GM12878 (cell line): ENCODE results near the gene ENTREP3. TPM values are rescaled to one million over a fixed set of nuclear protein-coding genes. Genes with fewer than 3 reads are reported as not detected.

Experiments
- ATAC-seq: fragments of 200-7000 bp; cut with Tn5 transposase; 3 replicates; pipeline ENCODE4 v1.9.1; 2020; ENCODE audit warnings: mild to moderate bottlenecking, moderate library complexity
- BruUV-seq: library from RNA; stranded (reverse); fragments of 400-500 nt; replicated peaks from 2 replicates; lab custom pipeline; 2021; lab: Mats Ljungman, UMichigan
- CTCF ChIA-PET: fragments of 300-600 bp; sonication (Branson Sonifier 250); formaldehyde crosslinking; extraction: SDS; loops from one replicate; lab custom pipeline; 2021; ENCODE audit warnings: inconsistent platforms; lab: Yijun Ruan, JAX
- POLR2A ChIA-PET: fragments of 350-600 bp; formaldehyde crosslinking; extraction: SDS; loops from one replicate; lab custom pipeline; 2021; ENCODE audit warnings: inconsistent platforms; lab: Charles Lee
- RAD21 ChIA-PET: fragments of 300-600 bp; sonication (Branson Sonifier 250); formaldehyde crosslinking; loops from one replicate; lab custom pipeline; 2023; ENCODE audit warnings: antibody characterized with exemption; ENCODE audit not compliant: unreplicated experiment; lab: Charles Lee
- SMC1A ChIA-PET: fragments of 300-600 bp; sonication (Branson Sonifier 250); formaldehyde crosslinking; loops from one replicate; lab custom pipeline; 2023; ENCODE audit not compliant: unreplicated experiment, uncharacterized antibody; lab: Charles Lee
- DNase-seq: peaks from one replicate; pipeline ENCODE4 v3.0.0-alpha.2; 2011; ENCODE audit warnings: low read depth, low spot score
- FAIRE-seq: peaks from 3 replicates; lab custom pipeline; 2011; peaks lifted over from hg19 to GRCh38; lab: Jason Lieb, UNC
- H2AFZ ChIP-seq: 2 replicates; pipeline ENCODE4 v1.6.0; 2011; ENCODE audit warnings: low read depth, low read length, control low read depth; ENCODE audit not compliant: control insufficient read depth
- H3K27ac ChIP-seq: 2 replicates; pipeline ENCODE4 v1.5.1; 2011; ENCODE audit warnings: control low read depth; ENCODE audit not compliant: control insufficient read depth, insufficient read depth
- H3K27me3 ChIP-seq, 2 experiments: replicated peaks in 1 of 2; 2 replicates each; pipeline versions ENCODE4 v1.6.0 to v1.6.1; 2011; ENCODE audit warnings: low read length in 1 of 2; ENCODE audit not compliant: control insufficient read depth in 2 of 2, insufficient read depth in 2 of 2
- H3K36me3 ChIP-seq, 2 experiments: 2 replicates each; pipeline ENCODE4 v1.5.1; 2011; ENCODE audit warnings: low read length in 1 of 2; ENCODE audit not compliant: control insufficient read depth in 2 of 2, insufficient read depth in 2 of 2
- H3K4me1 ChIP-seq: 2 replicates; pipeline ENCODE4 v1.6.1; 2011; ENCODE audit warnings: mild to moderate bottlenecking, low read length, moderate library complexity, mixed read lengths; ENCODE audit not compliant: control insufficient read depth, insufficient read depth
- H3K4me2 ChIP-seq: 2 replicates; pipeline ENCODE4 v1.6.0; 2011; ENCODE audit warnings: control low read depth; ENCODE audit not compliant: control insufficient read depth, insufficient read depth
- H3K4me3 ChIP-seq: fragments of 200-600 bp; sonication (generic); 2 replicates; pipeline ENCODE4 v1.5.1; 2016
- H3K79me2 ChIP-seq: 2 replicates; pipeline ENCODE4 v1.6.0; 2011; ENCODE audit warnings: low read length; ENCODE audit not compliant: control insufficient read depth, insufficient read depth
- H3K9ac ChIP-seq: 2 replicates; pipeline ENCODE4 v1.8.0; 2011; ENCODE audit warnings: low read length, control low read depth, mixed read lengths; ENCODE audit not compliant: control insufficient read depth, insufficient read depth
- H3K9me3 ChIP-seq: replicated peaks from 3 replicates; pipeline ENCODE4 v1.5.1; 2011; ENCODE audit warnings: mild to moderate bottlenecking, low read length; ENCODE audit not compliant: control insufficient read depth, insufficient read depth
- H4K20me1 ChIP-seq: 2 replicates; pipeline ENCODE4 v1.6.0; 2011; ENCODE audit not compliant: control insufficient read depth, insufficient read depth
- ATF2 ChIP-seq: IDR thresholded peaks from 2 replicates; pipeline ENCODE4 v1.6.1; 2012; ENCODE audit warnings: low read length, inconsistent platforms
- HCFC1 ChIP-seq: fragments of 150-350 bp; IDR thresholded peaks from 2 replicates; pipeline ENCODE4 v1.6.1; 2014; ENCODE audit warnings: low read length
- NFYA ChIP-seq: IDR thresholded peaks from 2 replicates; pipeline ENCODE4 v1.6.1; 2011; ENCODE audit warnings: low read depth, mild to moderate bottlenecking, low read length, improper control_type of control experiment, borderline replicate concordance
- PAX8 ChIP-seq: fragments of 450-650 bp; IDR thresholded peaks from 2 replicates; pipeline ENCODE4 v1.6.1; 2017; ENCODE audit warnings: mild to moderate bottlenecking, moderate library complexity
- USF2 ChIP-seq: IDR thresholded peaks from 2 replicates; pipeline ENCODE4 v1.6.1; 2011; ENCODE audit warnings: low read depth, low read length, improper control_type of control experiment, borderline replicate concordance
- WGBS: methylation state at CpG from one replicate; pipeline ENCODE4 v1.1.6; 2016; ENCODE audit warnings: low lambda C conversion rate; ENCODE audit not compliant: insufficient replicate concordance, insufficient coverage; ENCODE audit errors: missing lambda C conversion rate; 5-methylcytosine and 5-hydroxymethylcytosine counted together
- in situ Hi-C: fragments of 300-500 bp; cut with MboI; formaldehyde crosslinking; loops from 9 replicates; pipeline ENCODE4 v1.14.3; 2018; ENCODE audit warnings: mixed read lengths
- intact Hi-C: fragments of 100-400 bp; cut with micrococcal nuclease; formaldehyde crosslinking; loops from one replicate; pipeline ENCODE4 v1.14.2; 2022; ENCODE audit not compliant: unreplicated experiment
- polyA plus RNA-seq, 11 experiments: library from polyadenylated mRNA; depleted of rRNA in 4 of 11; unstranded in 6 of 11; stranded (reverse) in 5 of 11; fragments of >200 nt; fragmentation: Nextera tagmentation in 4 of 11; fragmentation: Illumina TruSeq in 1 of 11; extraction: Ambion mirVana in 4 of 11; extraction: Trizol in 1 of 11; gene quantifications; 1 replicate in 1 of 11; 2 replicates in 10 of 11; pipeline versions ENCODE4 v1.2.1 to v1.2.3, GENCODE V29; 2011 to 2016; ENCODE audit warnings: inconsistent platforms in 2 of 11, missing spikeins in 2 of 11, low read depth in 1 of 11
- total RNA-seq, 4 experiments: library from RNA; depleted of rRNA in 3 of 4; stranded (reverse); fragments of >200 nt in 3 of 4; fragmentation: Illumina TruSeq in 1 of 4; extraction: Trizol in 1 of 4; gene quantifications; 2 replicates each; pipeline versions ENCODE4 v1.2.1 to v1.2.3, GENCODE V29; 2013 to 2021
- TF ChIP-seq, protein P1 (sequence below): fragments of 450-650 bp; IDR thresholded peaks from 2 replicates; pipeline ENCODE4 v1.6.1; 2014; ENCODE audit warnings: mild to moderate bottlenecking

Gene ENTREP3
- total and polyA plus RNA-seq, 10 of the 15 experiments (the other 5 are each of a cell fraction or from before 2014, with no cell fraction given) = 1.7 to 31.8 (median 3.9) TPM

DNA sequence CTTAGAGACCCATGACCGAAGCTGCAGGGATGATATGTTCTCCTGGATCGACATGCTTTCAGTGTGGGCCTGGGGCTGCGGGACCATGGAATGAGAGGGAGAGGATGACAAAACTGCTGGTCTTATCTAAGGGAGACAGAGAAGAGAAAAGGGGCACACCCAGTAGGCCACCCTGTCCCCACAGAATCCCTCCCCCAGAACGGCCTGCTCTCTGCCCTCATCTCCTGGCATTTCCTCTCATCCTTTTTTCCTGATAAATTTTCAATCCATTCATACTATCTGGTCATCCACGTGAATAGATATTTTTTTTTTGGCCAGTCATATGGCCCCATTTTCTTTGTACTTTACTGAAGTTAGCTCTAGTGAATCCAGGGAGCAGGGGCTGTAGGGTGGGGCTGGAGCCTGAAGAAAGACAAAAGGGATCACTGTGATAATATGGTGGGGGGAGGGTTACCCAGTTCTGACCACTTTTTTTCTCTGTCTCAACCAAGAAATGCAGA is 46.1 kb upstream of the ENTREP3 start, which contains the start of gene PKLR:
TSS of gene PKLR (minus strand) at position 97 of the 500 bp plus-strand sequence. CDS start at position 54, 43 bp downstream.
- H3K4me1 ChIP-seq = peaks cover 3% of the 10 kb centered on the region; the same call in 1 of the 2 replicates
- H4K20me1 ChIP-seq = no peaks in the 10 kb centered on the region
- H3K9me3 ChIP-seq = no peaks in the 10 kb centered on the region
- POLR2A ChIA-PET = interaction anchor here (0.6 kb wide), 1 partner anchor 300 kb away, joined by 3 read pairs; no protein-coding TSS in a partner anchor
- H2AFZ ChIP-seq = no peak within 1 kb of the TSS
- no peak within 1 kb of the TSS for H3K27ac ChIP-seq
- BruUV-seq = no TSS peak
- no peaks in the 10 kb centered on the region for H3K27me3 ChIP-seq
- intact Hi-C loops (no loop called here), in situ Hi-C loops (no loop called here)
- DNase-seq = no peak
- H3K4me3 ChIP-seq = no peak within 1 kb of the TSS
- RAD21 ChIA-PET = interaction anchor here (0.8 kb wide), 1 partner anchor 50 kb away, joined by 3 read pairs; no protein-coding TSS in a partner anchor
- 50% methylated on average over 5 of the region's 5 CpGs for WGBS
- no peak within 1 kb of the TSS for H3K4me2 ChIP-seq
- SMC1A ChIA-PET = interaction anchor here (0.7 to 1.4 kb wide), 2 partner anchors 21 to 240 kb away, joined by 3 read pairs; no protein-coding TSS in a partner anchor
- no peaks in the 10 kb centered on the region for H3K36me3 ChIP-seq
- FAIRE-seq = no peak
- H3K9ac ChIP-seq = no peak within 1 kb of the TSS
- CTCF ChIA-PET = interaction anchor here (2.3 kb wide), 1 partner anchor 51 kb away, joined by 9 read pairs; no protein-coding TSS in a partner anchor
- H3K79me2 ChIP-seq = no peaks in the 10 kb centered on the region
- no peak for ATAC-seq
- no peak for TF ChIP-seq PAX8
- TF ChIP-seq ATF2 = no peak
- TF ChIP-seq, protein P1, sequence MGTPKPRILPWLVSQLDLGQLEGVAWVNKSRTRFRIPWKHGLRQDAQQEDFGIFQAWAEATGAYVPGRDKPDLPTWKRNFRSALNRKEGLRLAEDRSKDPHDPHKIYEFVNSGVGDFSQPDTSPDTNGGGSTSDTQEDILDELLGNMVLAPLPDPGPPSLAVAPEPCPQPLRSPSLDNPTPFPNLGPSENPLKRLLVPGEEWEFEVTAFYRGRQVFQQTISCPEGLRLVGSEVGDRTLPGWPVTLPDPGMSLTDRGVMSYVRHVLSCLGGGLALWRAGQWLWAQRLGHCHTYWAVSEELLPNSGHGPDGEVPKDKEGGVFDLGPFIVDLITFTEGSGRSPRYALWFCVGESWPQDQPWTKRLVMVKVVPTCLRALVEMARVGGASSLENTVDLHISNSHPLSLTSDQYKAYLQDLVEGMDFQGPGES = no peak
- no peak for TF ChIP-seq HCFC1
- no peak for TF ChIP-seq NFYA
- TF ChIP-seq USF2 = no peak
